Limb (tissue), 2 donors: Measurements from ENCODE around the gene CORO2B.

Experiments used
- DNase-seq, 2 donors: peaks; one replicate each; pipeline ENCODE4 v3.0.0-alpha.2; 2016; ENCODE audit errors: extremely low spot score in 2 of 2

CORO2B gene

GRCh38 chr15:68589783-68590710 is 11.3 kb downstream of the CORO2B start:
- no peak for DNase-seq

GRCh38 chr15:68590721-68591389 is 12.1 kb downstream of the CORO2B start:
- no peak for DNase-seq

DNA sequence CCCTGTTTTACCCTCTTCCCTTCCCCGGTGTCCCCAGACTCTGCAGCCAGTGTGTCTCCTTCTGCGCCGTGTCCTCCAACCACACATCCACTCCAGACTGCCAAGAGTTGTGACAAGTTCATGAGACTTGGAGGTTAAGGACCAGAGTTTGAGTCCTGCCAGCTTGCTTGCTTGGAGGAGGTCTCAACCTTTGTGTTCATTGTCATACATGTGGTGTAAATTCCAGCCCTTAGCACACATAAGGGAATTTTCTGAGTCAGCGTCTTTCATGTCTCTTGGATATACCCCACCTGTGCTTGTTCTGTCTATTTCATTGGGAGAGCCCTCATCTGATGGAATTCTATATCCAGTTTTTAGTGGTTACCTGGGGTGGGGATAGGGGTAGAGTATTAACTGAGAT is 13.3 kb downstream of the CORO2B start:
- no peak for DNase-seq

DNA sequence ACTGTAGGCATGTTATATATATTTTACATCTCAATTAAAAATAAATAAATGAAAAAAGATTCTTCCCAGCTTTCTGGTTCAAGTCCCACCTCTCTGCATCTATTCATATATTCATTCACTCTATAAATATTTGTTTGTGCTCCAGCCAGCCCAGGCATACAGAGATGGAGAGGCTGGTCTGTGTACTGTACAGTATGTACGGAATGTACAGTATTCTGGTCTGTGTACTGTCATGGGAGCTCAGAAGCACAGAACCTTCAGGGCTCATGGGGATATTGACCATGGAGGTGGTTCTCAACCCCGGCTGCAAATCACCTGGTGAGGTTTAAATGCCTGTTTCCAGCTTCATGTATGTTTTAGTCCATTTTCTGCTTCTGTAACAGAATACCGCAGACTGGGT is 13.8 kb downstream of the CORO2B start:
- DNase-seq: no peak

DNA sequence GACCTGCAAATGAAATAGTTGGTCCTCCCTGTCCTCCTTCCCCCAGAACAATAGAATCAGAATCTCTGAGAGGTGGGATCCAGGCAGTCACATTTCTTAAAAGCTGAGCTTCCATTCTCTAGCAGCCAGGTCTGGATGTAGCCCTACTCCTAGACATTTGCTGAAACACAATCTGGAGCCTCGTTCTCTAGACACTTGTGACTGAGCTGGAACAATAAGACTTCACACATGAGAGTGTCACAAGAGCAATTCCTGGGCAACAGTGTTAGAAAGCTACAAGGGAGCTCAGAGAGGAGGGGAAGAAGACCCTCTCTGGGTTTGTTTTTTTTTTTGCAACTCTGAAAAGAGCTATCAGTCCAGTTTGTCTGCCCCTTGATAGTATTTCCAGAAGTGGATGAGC is 14.5 kb downstream of the CORO2B start:
- no peak for DNase-seq

DNA sequence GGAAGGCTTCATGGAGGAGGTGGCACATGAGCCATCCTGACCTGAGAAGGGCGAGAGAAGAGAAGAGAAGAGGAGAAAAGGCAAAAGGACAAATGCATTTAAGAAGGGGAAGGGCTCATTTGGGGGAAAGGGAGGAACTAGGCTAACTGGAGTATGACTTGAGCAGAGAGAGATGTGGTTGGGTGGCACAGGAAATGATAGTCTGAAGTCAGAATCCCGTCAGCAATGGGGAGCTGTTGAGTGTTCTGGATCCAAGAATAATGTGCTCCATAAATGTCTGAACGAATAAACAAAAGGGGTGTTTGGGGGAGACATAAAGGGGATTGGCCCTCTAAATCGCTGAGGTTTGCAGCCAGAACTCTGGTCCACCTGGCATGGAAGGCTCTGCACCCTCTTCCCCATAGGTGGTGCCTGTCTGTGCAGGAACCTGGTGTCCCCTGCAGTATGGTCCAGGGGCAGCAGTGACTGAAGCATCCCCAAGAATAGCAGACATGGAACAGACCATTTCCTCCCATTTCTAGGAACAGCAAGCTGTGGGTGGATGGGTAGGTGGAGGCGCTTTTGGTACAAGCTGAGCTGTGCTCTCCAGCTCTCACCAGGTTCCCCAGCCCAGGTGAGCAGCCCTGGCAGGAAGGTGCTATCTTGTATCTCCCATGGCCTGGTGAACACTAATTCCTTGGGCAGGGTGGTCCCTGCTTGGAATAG is 15.2 kb downstream of the CORO2B start:
- DNase-seq: no peak

- DNase-seq: no peak
Observed at GRCh38 chr15:68594533-68595259, 15.9 kb downstream of the CORO2B start.

GRCh38 chr15:68595260-68595564 is 16.4 kb downstream of the CORO2B start:
- no peak for DNase-seq

- no peak for DNase-seq
Observed at GRCh38 chr15:68595761-68596160, 17.0 kb downstream of the CORO2B start.

DNA sequence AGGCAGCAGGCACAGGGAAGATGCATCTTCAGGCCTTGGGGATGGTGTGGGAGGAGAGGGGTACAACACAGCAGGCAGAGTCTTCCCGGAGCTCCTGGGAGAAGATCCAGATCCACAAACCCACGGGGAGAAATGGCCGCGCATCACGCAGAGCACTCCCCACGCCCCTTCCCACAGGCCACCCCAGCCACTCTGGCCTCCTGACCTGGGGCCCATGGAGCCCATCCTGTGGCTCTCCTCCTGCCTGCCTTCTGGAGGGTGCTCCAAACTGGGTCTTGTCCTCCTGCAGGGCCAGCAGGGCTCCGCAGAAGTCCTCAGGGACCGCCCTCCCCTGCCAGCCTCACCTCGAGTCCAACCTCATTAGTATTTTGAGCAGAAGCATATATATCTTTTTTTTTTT is 17.9 kb downstream of the CORO2B start:
- no peak for DNase-seq

DNA sequence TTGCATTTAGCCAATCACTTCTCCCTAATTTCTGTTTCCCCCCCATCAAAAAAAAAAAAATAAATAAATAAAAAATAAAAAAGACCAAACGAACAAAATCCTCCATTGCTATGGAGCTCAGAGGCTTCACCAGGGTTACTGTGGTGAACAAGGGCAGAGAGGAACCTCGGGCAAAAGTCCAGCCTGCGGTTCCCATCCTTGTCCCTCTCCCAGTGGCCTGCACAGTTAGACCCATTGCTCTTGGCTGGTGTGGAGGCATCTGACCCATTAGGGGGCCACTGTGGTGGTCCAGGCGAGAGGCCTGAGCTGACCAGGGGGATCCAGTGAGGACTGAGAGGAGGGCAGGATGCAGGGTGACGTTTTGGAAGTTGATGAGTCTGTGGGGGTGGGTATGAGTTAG is 18.8 kb downstream of the CORO2B start:
- DNase-seq: no peak

- DNase-seq: no peak
Observed at GRCh38 chr15:68598171-68599152, 19.7 kb downstream of the CORO2B start.

GRCh38 chr15:68599153-68599545 is 20.4 kb downstream of the CORO2B start:
- DNase-seq: no peak

DNA sequence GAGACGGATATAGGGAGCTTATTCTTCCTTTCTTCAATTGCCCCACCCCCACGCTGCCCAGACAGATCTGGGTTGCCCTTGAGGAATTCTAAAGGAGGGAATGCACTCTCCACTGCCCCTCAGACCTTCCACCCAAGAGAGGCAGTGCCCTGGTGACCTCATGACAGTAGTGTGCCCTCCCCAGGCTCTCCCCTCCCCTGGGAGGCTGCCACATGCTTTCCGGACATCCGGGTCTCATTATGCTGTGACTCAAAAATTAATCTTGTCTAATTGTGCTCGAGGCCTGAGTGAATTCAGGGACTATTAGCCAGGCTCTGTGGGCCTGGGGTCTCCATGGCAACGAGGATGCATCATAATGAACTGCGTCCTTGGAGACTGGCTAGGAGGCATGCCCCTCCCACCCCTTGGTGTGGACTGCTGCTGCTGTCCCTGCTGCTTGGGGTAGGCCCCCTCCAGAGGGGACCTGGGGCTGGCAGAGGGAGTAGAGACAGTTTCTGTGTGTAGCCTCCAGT is 20.8 kb downstream of the CORO2B start:
- DNase-seq: peak in 1 of 2 donors; percentile 71

DNA sequence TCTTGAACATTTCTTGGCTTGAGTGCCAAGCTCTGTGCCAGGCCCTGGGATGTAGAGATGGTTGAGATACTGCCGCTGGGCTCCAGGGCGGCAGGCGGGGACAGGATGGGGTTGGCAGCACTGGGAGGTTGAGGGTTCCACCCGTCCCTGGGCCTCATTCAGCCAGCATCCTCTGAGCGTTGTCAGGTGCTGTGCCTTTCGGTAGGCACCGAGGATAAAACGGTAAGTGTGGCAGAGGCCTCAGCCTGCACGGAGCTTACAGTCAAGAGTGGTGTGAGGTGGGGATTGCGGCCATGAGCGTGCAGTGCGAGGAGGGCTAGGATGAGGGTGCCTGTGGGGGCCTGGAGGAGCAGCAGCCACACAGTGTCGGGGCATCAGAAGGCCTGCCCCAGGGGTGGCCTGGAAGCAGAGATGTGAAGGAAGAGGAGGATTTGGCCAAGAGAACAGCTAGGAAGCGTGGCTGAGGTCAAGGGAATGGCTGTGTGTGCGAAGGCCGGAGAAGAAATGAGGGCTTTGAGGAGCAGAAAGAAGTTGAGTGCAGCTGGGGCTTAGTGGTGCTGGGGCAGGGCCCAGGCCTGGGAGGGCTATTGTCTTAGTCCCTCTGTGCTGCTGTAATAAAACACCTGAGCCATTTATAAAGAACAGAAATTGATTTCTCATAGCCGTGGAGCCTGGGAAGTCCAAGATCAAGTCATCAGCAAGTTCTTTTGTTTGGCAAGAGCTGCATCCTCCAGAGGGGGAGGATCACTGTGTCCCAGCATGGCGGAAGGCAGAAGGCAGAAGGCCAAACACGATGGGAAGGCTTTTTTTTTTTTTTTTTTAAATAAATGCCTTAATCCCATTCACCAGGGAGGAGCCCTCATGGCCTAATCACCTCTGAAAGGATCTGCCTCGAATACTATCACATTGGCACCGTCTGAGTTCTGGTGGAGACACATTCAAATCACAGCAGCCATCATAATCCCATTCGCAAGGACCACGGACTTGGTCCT is 22.7 kb downstream of the CORO2B start:
- DNase-seq: no peak

GRCh38 chr15:68602459-68603215 is 23.8 kb downstream of the CORO2B start:
- DNase-seq: no peak

DNA sequence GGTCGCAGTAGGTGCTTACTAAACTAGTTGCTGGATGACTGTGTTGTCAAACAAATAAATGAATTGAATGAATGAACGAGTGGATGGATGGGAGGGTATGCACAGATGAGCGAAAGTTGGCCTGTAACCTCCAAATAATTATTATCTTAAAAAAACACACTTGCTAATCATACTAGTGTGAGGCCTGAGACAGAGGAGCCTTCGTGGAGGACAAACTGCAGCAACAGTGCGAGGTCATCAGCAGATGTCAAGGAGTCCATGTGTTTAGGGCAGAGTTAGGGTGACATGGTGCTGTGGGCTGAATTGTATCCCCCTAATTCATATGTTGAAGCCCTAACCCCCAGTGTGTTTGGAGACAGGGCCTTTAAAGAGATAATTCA is 24.4 kb downstream of the CORO2B start:
- DNase-seq: no peak

DNA sequence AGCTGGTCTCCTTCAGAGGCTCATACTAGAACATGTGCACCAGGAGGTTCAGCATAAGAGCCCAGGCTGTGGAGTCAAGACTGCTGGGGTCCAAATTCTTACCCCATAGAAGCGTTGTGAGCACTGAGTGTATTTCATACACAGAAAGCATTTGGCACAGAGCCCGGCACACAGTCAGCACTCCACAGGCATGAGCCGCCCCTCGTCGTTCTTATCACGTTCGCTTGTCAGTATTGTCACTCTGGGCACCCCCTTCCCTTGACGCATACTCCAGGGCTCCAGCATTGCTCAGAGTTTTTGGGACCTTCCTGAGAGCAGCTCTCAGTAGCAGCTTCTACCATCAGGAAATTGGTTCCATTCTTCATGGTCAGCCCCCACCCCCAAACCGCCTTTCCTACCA is 25.2 kb downstream of the CORO2B start:
- DNase-seq: no peak
